ENCODE measurements around the gene CD48. TPM values are rescaled to one million over a fixed set of nuclear protein-coding genes. Genes with fewer than 3 reads are reported as not detected.

The CD48 gene
- total RNA-seq, 8 experiments from 2014 or later, result 0.05 to 1.3 (median 0.32) TPM; not detected in 4

DNA sequence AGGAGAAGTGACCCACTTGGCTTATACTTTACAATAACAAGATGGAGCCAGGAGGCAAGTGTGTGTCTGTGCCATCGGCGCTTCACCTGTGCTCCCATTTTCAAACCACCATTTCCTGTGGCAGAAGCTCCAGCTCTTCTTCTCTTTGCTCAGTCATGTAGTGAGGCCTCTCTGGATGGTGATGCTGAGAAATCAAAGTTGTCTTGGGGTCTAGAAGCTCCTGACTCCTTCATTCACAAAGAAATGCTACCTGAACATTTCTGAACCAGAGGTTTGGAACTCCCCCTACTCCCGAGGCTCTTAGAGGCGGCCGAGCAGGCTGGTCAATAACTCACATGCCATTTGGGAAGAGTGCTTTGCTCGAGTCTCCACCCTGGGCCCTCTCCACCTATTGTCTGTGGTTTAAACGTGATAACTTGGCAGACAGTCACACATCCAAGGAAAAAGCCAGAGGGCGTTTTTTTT, 82.8 kb downstream of the CD48 start:
- in situ Hi-C loops (cut with MboI; ENCODE audit: low pct_unique_long_range_greater_than_20kb in 2 of 9, low sequenced_read_pairs in 9 of 9, unreplicated experiment in 9 of 9), result no loop called here
- WGBS, 10 experiments, result 19 to 87% (median 63%) methylated on average over 2 to 8 of the region's 8 CpGs; no CpG with 5 or more reads in 2 of the 10 experiments

More for the DNA sequence above, 82.8 kb downstream of the CD48 start:
- no peak for ATAC-seq (replicated peaks in 6 of 8)
- no peak overlapping the region for H3K4me3 ChIP-seq
- H3K4me1 ChIP-seq (replicated peaks in 1 of 2), result peaks cover 12 to 20% of the 10 kb centered on the region in 2 donors
- H3K27ac ChIP-seq, result no peak overlapping the region

Other genes with a start within 250 kb of the CD48 start
- gene SLAMF6, start 188.6 kb downstream of the CD48 start, total RNA-seq, result under 1 TPM in 4 of 8 experiments, not detected in 4; 0.09 to 0.28 (median 0.15) TPM
- gene CD84, start 132.3 kb downstream of the CD48 start, total RNA-seq, result under 1 TPM in 5 of 8 experiments, not detected in 3; 0.17 to 0.90 (median 0.33) TPM
- gene SLAMF1, start 64.8 kb downstream of the CD48 start, total RNA-seq, result under 1 TPM in 5 of 8 experiments, not detected in 3; under 0.01 to 0.90 (median 0.32) TPM
- 1 to 10 TPM in 1 of 8 experiments, under 1 TPM in 5, not detected in 2; 0.08 to 1.1 (median 0.12) TPM for gene SLAMF7, start 27.4 kb upstream of the CD48 start, total RNA-seq
- 1 to 10 TPM in 1 of 8 experiments, under 1 TPM in 6, not detected in 1; 0.05 to 1.4 (median 0.41) TPM for gene LY9, start 84.4 kb upstream of the CD48 start, total RNA-seq
- 1 to 10 TPM in 1 of 8 experiments, under 1 TPM in 4, not detected in 3; 0.08 to 3.7 (median 0.31) TPM for gene CD244, start 151.1 kb upstream of the CD48 start, total RNA-seq
- 1 to 10 TPM in 1 of 8 experiments, under 1 TPM in 2, not detected in 5; 0.17 to 1.3 (median 0.57) TPM for gene ITLN1, start 173.4 kb upstream of the CD48 start, total RNA-seq
- gene ITLN2, start 243.0 kb upstream of the CD48 start, total RNA-seq, result 1 to 10 TPM in 1 of 8 experiments, under 1 TPM in 4, not detected in 3; 0.29 to 1.8 (median 0.83) TPM

Data from motor neuron (in vitro differentiated cells).